Measurements from ENCODE around the gene ERBB4.

The ERBB4 gene

DNA sequence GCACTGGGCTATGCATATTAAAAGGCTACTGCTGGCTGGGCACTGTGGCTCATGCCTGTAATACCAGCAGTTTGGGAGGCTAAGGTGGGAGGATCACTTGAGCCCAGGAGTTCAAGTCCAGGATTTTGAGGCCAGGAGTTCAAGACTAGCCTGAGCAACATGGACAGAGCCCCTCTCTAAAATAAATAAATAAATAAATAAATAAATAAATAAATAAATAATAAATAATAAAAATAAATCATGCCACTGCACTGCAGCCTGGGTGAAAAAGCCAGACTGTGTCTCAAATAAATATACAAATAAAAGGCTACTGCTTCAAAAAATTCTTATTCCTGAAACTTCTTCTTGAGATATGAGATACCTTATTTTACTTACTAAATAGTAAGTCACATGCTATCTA is 439.6 kb downstream of the ERBB4 start:
- Histone ChIP-seq H3K27me3 (replicated peaks; ENCODE audit: insufficient read depth, low read length) (no peaks in the 10 kb centered on the region), H3F3A (ENCODE audit: insufficient read depth, low read length) (no peaks in the 10 kb centered on the region), H3K9me2 (replicated peaks; ENCODE audit: insufficient read depth, low read length) (no peaks in the 10 kb centered on the region), H3K4me3 (ENCODE audit: low read length) (no peak overlapping the region), H2AFZ (ENCODE audit: low read length) (no peak overlapping the region), H3K36me3 (replicated peaks; ENCODE audit: insufficient read depth, low read length) (no peaks in the 10 kb centered on the region), H3K9ac (ENCODE audit: low read length) (no peak overlapping the region), H3K79me2 (ENCODE audit: low read length) (no peaks in the 10 kb centered on the region), H3K9me3 (replicated peaks; ENCODE audit: insufficient read depth, low read length) (no peaks in the 10 kb centered on the region), H3K4me1 (ENCODE audit: low read length) (no peaks in the 10 kb centered on the region), H3K4me2 (ENCODE audit: low read depth, low read length) (no peak overlapping the region), H3K27ac (ENCODE audit: low read length) (no peak overlapping the region), H4K20me1 (ENCODE audit: insufficient read depth, low read length) (no peaks in the 10 kb centered on the region)
- no peak for TF ChIP-seq EZH2phosphoT487 (IDR thresholded peaks at IDR 0.05; ENCODE audit: low read length)
- TF ChIP-seq EZH2 (optimal IDR thresholded peaks at IDR 0.05; ENCODE audit: low read depth, low read length), result no peak
- no peak for DNase-seq

DNA sequence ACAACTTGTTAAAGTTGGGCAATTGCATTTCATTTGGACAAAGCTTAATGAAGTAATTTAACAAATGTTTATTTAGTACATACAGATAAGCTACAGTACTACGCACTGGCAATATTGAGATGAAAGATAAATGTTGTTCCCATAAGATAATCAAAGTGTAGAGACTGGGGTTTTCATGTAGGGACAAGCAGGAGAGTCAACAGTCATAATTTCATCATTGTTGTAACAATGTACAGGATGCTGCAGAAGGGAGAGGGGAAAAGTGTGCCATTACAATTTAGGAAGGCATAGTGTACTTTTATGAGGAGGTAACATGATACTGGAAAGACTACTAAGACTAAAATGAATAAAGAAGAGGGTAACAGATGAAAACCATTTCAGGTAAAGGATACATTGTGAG is 441.6 kb downstream of the ERBB4 start:
- H3K9me3 ChIP-seq (replicated peaks; ENCODE audit: insufficient read depth, low read length), result no peaks in the 10 kb centered on the region
- H3K4me3 ChIP-seq (ENCODE audit: low read length), result no peak overlapping the region
- no peak overlapping the region for H3K9ac ChIP-seq (ENCODE audit: low read length)
- TF ChIP-seq EZH2phosphoT487 (IDR thresholded peaks at IDR 0.05; ENCODE audit: low read length) (no peak), EZH2 (optimal IDR thresholded peaks at IDR 0.05; ENCODE audit: low read depth, low read length) (no peak)
- TF ChIP-seq, protein P1, sequence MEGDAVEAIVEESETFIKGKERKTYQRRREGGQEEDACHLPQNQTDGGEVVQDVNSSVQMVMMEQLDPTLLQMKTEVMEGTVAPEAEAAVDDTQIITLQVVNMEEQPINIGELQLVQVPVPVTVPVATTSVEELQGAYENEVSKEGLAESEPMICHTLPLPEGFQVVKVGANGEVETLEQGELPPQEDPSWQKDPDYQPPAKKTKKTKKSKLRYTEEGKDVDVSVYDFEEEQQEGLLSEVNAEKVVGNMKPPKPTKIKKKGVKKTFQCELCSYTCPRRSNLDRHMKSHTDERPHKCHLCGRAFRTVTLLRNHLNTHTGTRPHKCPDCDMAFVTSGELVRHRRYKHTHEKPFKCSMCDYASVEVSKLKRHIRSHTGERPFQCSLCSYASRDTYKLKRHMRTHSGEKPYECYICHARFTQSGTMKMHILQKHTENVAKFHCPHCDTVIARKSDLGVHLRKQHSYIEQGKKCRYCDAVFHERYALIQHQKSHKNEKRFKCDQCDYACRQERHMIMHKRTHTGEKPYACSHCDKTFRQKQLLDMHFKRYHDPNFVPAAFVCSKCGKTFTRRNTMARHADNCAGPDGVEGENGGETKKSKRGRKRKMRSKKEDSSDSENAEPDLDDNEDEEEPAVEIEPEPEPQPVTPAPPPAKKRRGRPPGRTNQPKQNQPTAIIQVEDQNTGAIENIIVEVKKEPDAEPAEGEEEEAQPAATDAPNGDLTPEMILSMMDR (IDR thresholded peaks at IDR 0.05; ENCODE audit: low read length), result no peak
- no peaks in the 10 kb centered on the region for H3K9me2 ChIP-seq (replicated peaks; ENCODE audit: insufficient read depth, low read length)
- DNase-seq, result no peak
- no peak overlapping the region for H3K27ac ChIP-seq (ENCODE audit: low read length)
- H3K4me1 ChIP-seq (ENCODE audit: low read length), result no peaks in the 10 kb centered on the region
- H3K4me2 ChIP-seq (ENCODE audit: low read depth, low read length), result no peak overlapping the region
- no peaks in the 10 kb centered on the region for H3K27me3 ChIP-seq (replicated peaks; ENCODE audit: insufficient read depth, low read length)
- H3K79me2 ChIP-seq (ENCODE audit: low read length), result no peaks in the 10 kb centered on the region
- no peak overlapping the region for H2AFZ ChIP-seq (ENCODE audit: low read length)
- H4K20me1 ChIP-seq (ENCODE audit: insufficient read depth, low read length), result no peaks in the 10 kb centered on the region
- H3K36me3 ChIP-seq (replicated peaks; ENCODE audit: insufficient read depth, low read length), result no peaks in the 10 kb centered on the region
- no peaks in the 10 kb centered on the region for H3F3A ChIP-seq (ENCODE audit: insufficient read depth, low read length)

- H3K4me2 ChIP-seq (ENCODE audit: low read depth, low read length), result no peak overlapping the region
- H3K9me2 ChIP-seq (replicated peaks; ENCODE audit: insufficient read depth, low read length), result no peaks in the 10 kb centered on the region
- TF ChIP-seq EZH2phosphoT487 (IDR thresholded peaks at IDR 0.05; ENCODE audit: low read length) (no peak), EZH2 (optimal IDR thresholded peaks at IDR 0.05; ENCODE audit: low read depth, low read length) (no peak)
- TF ChIP-seq, protein P1 (IDR thresholded peaks at IDR 0.05; ENCODE audit: low read length), result no peak
- no peak overlapping the region for H3K27ac ChIP-seq (ENCODE audit: low read length)
- no peaks in the 10 kb centered on the region for H4K20me1 ChIP-seq (ENCODE audit: insufficient read depth, low read length)
- no peak overlapping the region for H2AFZ ChIP-seq (ENCODE audit: low read length)
- H3K27me3 ChIP-seq (replicated peaks; ENCODE audit: insufficient read depth, low read length), result no peaks in the 10 kb centered on the region
- no peaks in the 10 kb centered on the region for H3K9me3 ChIP-seq (replicated peaks; ENCODE audit: insufficient read depth, low read length)
- no peak overlapping the region for H3K4me3 ChIP-seq (ENCODE audit: low read length)
- no peaks in the 10 kb centered on the region for H3K36me3 ChIP-seq (replicated peaks; ENCODE audit: insufficient read depth, low read length)
- no peaks in the 10 kb centered on the region for H3F3A ChIP-seq (ENCODE audit: insufficient read depth, low read length)
- no peaks in the 10 kb centered on the region for H3K4me1 ChIP-seq (ENCODE audit: low read length)
- no peak for DNase-seq
- no peaks in the 10 kb centered on the region for H3K79me2 ChIP-seq (ENCODE audit: low read length)
- H3K9ac ChIP-seq (ENCODE audit: low read length), result no peak overlapping the region
Observed at GRCh38 chr2:212089873-212090272, 448.7 kb downstream of the ERBB4 start.

GRCh38 chr2:212088353-212088752 is 450.2 kb downstream of the ERBB4 start:
- no peaks in the 10 kb centered on the region for H3K27me3 ChIP-seq (replicated peaks; ENCODE audit: insufficient read depth, low read length)
- no peak overlapping the region for H3K9ac ChIP-seq (ENCODE audit: low read length)
- H3F3A ChIP-seq (ENCODE audit: insufficient read depth, low read length), result no peaks in the 10 kb centered on the region
- no peaks in the 10 kb centered on the region for H3K4me1 ChIP-seq (ENCODE audit: low read length)
- H4K20me1 ChIP-seq (ENCODE audit: insufficient read depth, low read length), result no peaks in the 10 kb centered on the region
- TF ChIP-seq EZH2phosphoT487 (IDR thresholded peaks at IDR 0.05; ENCODE audit: low read length) (no peak), EZH2 (optimal IDR thresholded peaks at IDR 0.05; ENCODE audit: low read depth, low read length) (no peak)
- TF ChIP-seq, protein P1 (IDR thresholded peaks at IDR 0.05; ENCODE audit: low read length), result no peak
- no peak overlapping the region for H3K4me2 ChIP-seq (ENCODE audit: low read depth, low read length)
- no peak overlapping the region for H3K4me3 ChIP-seq (ENCODE audit: low read length)
- H3K9me2 ChIP-seq (replicated peaks; ENCODE audit: insufficient read depth, low read length), result no peaks in the 10 kb centered on the region
- no peak overlapping the region for H2AFZ ChIP-seq (ENCODE audit: low read length)
- no peak overlapping the region for H3K27ac ChIP-seq (ENCODE audit: low read length)
- no peaks in the 10 kb centered on the region for H3K9me3 ChIP-seq (replicated peaks; ENCODE audit: insufficient read depth, low read length)
- H3K79me2 ChIP-seq (ENCODE audit: low read length), result no peaks in the 10 kb centered on the region
- H3K36me3 ChIP-seq (replicated peaks; ENCODE audit: insufficient read depth, low read length), result no peaks in the 10 kb centered on the region
- no peak for DNase-seq

Measured in MM.1S (cell line).